ENCODE results near the gene SUSD4.

Gene SUSD4

DNA sequence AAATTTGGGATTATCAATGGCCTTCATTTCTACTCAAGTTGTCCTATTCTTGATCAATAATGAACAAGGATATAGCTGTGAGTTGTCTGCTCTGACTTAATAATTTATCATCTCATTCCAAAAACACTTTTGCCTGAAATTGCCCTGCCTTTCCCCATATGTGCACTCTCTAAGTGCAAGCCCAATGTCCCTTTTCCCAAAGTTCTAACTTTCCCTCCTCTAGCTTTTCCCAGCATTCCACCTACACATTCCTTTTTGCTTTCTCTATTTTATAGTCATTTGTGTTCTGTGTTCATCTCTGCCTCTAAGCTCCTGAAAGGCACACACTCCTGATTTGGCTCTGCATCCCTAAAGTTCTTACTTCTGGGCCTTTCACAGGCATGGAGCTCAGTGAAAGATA, 34.7 kb downstream of the SUSD4 start:
- no peak for DNase-seq

DNA sequence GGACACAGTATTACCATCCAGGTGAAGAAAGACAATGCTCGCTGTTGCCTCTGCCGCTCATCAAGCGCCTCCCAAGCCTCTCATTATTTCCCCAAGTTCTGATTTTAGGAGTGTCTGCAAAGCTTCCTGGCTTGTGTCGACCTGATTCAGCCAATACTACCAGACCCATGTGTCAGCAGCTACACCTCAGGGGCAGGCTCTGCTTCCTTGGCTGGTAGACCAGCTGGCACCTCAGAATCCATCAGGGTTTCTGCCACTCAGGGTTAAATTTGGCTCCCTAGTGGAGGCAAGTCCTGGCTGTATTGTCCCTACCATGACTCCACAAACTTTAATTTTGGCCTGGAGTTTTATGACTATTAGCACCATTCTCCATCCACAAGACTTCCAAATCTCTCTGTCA, 35.4 kb downstream of the SUSD4 start:
- DNase-seq, result peak; percentile 45

DNA sequence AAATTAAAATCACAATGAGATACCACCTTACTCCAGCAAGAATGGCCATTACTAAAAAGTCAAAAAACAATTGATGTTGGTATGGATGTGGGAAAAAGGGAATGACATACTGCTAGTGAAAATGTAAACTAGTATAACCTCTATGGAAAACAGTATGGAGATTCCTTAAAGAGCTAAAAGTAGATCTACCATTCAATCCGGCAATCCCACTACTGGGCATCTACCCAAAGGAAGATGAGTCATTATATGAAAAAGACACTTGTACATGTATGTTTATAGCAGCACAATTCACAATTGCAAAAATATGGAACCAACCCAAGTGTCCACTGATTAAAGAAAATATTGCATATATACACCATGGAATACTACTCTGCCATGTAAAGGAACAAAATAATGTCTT, 37.2 kb downstream of the SUSD4 start:
- peak; percentile 61 for DNase-seq

DNA sequence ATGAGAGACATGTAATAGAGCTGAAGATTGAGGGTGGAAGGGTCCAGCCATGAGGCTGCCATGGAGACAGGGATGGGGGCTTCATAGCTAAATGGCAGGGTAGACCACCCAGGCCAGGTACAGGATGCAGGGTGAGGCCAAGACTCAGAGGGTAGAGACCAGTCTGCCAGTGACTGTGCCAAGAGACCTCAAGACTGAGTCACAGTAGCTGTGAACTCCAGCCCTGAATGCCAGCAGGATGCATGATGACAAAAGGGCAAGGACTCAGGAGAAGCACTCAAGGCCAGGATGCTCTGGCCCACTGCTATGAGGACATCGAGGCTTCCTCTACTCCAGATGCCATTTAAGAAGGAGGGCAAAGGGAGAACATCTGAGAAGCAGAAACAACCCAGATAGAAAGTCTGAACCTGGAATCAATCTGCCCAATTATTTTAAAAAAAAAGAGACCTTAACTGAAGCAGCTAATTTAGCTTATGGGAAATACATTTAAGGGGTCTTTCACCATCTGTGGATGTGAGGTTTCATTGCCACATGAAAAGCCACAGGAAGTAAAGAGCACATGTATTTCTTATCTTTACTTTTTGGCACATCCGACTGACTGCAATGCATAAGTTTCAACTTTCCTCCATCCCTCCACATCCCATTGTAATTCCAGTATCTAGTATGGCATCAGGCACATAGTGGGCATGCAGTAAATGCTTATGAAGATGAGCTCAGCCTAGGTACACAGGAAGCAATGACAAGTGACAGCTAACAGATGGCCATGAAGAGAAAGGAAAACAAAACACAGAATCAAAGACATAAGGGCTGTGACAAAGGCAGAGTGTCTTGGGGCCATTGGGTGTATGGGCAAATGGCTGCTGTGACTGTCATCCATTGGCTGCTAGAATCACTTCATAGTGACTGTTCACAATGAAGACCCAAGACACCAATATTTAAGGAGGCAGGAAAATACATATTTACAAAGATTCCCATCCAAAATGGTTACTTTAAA, 40.2 kb downstream of the SUSD4 start:
- no peak for DNase-seq

- no peak for DNase-seq
These were observed 41.1 kb downstream of the SUSD4 start for GRCh38 chr1:223322868-223323267.

GRCh38 chr1:223320959-223321358, 43.0 kb downstream of the SUSD4 start:
- DNase-seq, result no peak

- DNase-seq, result no peak
These were observed 43.9 kb downstream of the SUSD4 start for GRCh38 chr1:223319905-223320580.

DNA sequence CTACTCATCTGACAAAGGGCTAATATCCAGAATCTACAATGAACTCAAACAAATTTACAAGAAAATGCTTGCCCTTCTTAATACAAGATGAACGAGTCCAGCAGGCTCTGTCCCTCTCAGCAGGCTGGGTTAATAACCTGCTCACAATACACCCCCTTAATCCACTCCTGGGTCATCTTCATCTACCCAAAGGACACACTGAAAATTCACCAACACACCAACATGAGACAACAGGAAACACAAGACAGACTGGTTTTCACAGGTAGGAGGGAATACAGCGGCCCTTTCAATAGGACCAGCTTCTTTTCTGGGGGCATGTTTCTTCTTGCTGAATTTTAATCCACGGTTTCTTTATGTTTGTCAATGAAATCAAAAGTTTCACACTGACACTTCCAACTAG, 44.6 kb downstream of the SUSD4 start:
- no peak for DNase-seq

GRCh38 chr1:223316082-223316481, 47.9 kb downstream of the SUSD4 start:
- DNase-seq, result no peak

DNA sequence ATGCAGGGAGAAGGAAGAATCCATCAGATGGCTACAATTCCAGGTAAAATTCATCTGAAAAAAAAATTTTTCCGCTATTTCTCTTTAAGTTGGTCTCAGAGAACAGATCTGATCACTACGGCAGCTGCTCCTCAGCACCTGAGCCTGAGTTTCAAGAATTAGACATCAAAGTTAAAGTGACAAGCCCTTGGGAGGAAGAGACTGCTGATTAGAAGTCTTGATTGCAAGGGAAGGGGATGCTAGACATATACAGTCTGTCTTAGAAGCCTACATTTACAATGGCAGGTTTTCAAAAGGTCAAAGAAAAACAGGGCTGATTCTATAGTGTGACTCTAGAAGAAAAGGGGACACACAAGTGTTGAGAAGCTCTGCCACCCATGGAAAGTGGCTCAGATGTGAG, 48.3 kb downstream of the SUSD4 start:
- no peak for DNase-seq

DNA sequence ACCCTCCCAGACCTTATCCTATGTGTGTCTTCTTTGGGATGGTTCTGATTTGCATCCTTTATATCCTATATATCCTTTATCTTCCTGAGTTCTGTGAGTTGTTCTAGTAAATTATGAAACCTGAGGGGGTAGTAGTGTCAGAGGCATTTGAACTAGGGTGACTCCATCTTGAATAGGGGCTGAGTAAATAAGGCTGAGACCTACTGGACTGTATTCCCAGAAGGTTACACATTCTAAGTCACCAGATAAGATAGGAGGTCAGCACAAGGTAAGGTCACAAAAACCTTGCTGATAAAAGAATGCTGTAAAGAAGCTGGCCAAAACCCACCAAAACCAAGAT, 50.6 kb downstream of the SUSD4 start:
- DNase-seq, result no peak

DNA sequence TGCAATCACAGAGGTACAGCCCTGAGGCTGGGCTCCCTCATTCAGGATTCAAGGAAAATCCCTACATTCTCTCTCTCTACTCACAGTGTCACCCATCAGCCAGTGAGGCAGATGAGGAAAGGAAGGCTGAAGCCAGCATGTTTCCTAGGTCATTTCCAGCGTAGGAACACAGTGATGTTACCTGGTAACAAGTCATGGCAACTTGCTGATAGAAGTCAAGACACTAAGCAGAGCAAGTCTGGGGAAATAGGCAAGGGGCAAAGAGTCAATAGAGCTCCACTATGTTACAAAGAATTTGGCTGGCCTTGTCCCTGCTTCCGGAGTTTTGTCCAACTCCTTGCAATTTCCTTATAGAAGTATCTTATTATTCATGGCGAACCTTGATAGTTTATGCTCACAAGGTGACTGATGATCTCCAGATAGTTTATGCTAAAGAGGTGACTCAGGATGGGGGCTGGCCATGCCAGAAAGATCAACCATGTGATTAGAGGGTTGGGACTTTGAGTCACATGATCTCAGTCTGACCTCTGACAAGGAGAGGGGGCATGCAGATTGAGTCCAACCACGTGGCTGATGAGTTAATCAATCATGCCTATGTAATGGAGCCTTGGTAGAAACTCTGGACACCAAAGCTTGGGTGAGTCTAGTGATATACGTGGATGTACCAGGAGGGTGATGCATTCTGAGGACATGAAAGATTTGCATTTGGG, 51.1 kb downstream of the SUSD4 start:
- no peak for DNase-seq

DNA sequence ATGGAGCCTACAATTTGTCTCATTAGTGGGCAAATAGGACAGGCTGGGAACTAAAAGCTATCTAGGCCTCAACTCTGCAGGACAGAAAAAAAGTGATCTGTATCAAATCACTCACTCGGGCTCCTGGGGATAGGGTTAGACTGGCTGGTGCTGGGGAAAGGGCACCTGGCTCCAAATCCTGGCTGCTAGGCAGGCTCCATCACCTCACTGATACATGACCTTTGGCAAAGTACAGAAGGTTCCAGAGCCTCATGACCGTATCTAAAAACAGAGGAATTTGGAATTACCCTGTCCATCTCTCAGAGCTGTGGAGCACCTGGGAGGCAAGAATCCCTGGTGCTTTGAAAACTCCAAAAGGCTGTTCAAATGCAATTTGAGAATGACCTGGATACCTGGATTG, 51.7 kb downstream of the SUSD4 start:
- no peak for DNase-seq

DNA sequence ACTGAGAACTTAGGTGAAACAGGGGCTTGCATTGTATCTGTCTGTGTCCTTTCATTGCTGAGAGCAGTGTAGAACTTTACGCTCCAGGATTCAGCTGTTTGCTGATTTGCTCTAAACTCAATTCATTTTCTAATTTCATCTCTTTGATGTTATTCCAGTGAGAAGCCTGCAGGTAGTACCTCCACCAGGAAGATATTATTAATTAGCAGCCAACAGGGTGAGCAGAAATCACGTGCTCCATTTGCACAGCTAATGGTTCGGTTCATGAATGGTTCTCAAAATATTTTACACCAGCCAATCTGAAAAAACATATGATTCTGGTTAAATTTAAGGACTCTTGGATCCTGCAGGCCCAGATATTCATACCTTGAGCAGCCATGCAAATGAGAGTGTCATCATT, 52.1 kb downstream of the SUSD4 start:
- no peak for DNase-seq

DNA sequence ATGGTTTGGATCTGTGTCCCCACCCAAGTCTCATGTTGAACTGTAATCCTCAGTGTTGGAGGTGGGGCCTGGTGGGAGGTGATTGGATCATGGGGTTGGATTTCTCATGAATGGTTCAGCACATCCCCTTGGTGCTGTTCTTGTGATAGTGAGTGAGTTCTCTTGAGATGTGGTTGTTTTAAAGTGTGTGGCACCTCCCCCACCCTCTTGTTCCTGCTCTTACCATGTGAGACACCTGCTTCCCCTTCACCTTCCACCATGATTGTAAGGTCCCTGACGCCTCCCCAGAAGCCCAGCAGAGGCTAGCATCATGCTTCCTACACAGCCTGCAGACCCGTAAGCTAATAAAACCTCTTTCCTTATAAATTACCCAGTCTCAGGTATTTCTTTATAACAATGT, 55.8 kb downstream of the SUSD4 start:
- DNase-seq, result no peak

- DNase-seq, result no peak
These were observed 56.4 kb downstream of the SUSD4 start for GRCh38 chr1:223307544-223307943.

DNA sequence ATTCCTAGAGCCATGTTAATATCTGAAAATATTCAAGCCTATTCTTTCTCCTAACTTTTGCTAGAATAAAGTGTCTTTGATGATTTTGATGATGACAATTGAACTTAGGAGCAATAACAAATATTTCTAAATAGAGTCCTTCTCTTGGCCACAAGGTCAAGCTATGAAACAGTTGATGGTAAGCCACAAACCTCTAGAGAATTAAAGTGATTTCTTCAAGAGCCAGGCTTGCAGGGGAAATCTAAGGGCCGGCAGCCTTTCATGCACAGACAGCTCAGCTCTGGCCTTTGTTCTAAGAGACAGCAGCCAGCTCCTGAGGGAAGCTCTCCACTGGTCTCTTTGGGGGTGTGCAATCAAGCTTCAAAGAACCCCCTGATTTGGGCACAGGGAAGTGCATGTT, 59.0 kb downstream of the SUSD4 start:
- no peak for DNase-seq

- DNase-seq, result no peak
These were observed 62.6 kb downstream of the SUSD4 start for GRCh38 chr1:223301371-223301770.

- no peak for DNase-seq
These were observed 64.4 kb downstream of the SUSD4 start for GRCh38 chr1:223299553-223299952.

DNA sequence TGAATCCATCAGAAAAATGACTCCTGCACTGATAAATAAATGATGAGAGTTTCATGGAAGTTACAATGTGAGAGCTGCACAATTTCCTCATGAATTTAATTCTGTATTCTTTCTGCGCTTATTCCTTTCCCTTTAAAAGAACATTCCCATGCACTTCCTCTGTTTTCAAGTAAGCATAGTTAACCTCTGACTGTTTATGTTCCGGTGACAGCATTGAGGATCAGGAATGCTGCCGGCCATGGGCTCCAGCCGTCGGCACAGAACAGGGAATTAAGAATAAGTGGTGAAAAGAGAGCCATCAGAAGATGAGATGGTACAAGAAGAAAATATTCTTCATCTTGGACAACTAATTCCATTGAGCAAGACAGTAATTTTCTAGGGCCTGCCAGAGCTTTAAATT, 65.3 kb downstream of the SUSD4 start:
- no peak for DNase-seq

- no peak for DNase-seq
These were observed 66.2 kb downstream of the SUSD4 start for GRCh38 chr1:223297800-223298199.

GRCh38 chr1:223291796-223292195, 72.2 kb downstream of the SUSD4 start:
- no peak for DNase-seq

DNA sequence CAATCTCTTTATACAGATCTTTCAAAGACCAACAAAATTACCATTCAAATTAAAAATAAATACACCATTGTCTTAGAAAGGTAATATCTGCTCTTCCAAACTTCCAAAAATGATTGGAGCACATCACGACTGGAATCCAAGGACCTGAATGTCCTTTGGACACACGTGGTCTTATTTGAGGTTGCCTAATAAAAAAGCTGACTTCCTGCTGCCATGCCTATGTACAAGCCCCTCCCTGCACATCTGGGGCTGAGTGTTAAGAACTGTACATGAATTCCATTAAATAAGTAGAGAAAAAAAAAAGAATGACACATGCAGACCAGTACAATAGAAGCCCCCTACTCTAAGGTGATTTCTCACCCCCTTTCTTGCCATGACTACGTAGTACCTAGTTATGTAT, 73.6 kb downstream of the SUSD4 start:
- no peak for DNase-seq

DNA sequence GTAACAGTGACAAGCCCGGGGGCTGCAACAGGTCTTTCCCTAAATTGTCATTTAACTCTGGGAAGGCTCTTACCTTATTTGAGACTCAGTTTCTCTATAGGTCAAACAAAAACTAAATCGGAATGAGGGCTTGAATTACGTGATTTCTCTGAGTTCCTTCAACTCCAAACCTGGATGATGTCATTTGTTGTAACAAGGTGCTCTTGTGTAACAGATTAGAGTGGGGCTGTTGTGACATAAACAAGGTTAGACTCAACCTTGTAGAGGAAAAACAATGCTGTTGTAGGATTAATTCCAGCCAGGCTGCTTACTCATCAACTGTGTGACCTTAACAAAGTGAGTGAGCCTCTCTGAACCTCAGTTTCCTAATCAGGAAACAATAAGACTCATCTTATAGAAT, 74.4 kb downstream of the SUSD4 start:
- no peak for DNase-seq
